ENCODE results near the gene CALN1.

Gene CALN1

GRCh38 chr7:72404743-72405142 is 7.4 kb downstream of the CALN1 start:
- no peak for DNase-seq (ENCODE audit: low read depth)
- no peak overlapping the region for H3K4me3 ChIP-seq (ENCODE audit: low read depth, low read length)
- TF ChIP-seq CTCF (IDR thresholded peaks at IDR 0.05; ENCODE audit: low read depth, low read length, missing control alignments), result no peak

- no peak for TF ChIP-seq CTCF (IDR thresholded peaks at IDR 0.05; ENCODE audit: low read depth, low read length, missing control alignments)
- no peak for DNase-seq (ENCODE audit: low read depth)
- H3K4me3 ChIP-seq (ENCODE audit: low read depth, low read length), result no peak overlapping the region
Measured at GRCh38 chr7:72403458-72404076, 8.6 kb downstream of the CALN1 start.

GRCh38 chr7:72394016-72394415 is 18.1 kb downstream of the CALN1 start:
- no peak overlapping the region for H3K4me3 ChIP-seq (ENCODE audit: low read depth, low read length)
- no peak for TF ChIP-seq CTCF (IDR thresholded peaks at IDR 0.05; ENCODE audit: low read depth, low read length, missing control alignments)
- no peak for DNase-seq (ENCODE audit: low read depth)

- DNase-seq (ENCODE audit: low read depth), result no peak
- no peak for TF ChIP-seq CTCF (IDR thresholded peaks at IDR 0.05; ENCODE audit: low read depth, low read length, missing control alignments)
- H3K4me3 ChIP-seq (ENCODE audit: low read depth, low read length), result no peak overlapping the region
Measured at GRCh38 chr7:72391821-72392377, 20.2 kb downstream of the CALN1 start.

GRCh38 chr7:72386118-72386517 is 26.0 kb downstream of the CALN1 start:
- no peak for TF ChIP-seq CTCF (IDR thresholded peaks at IDR 0.05; ENCODE audit: low read depth, low read length, missing control alignments)
- H3K4me3 ChIP-seq (ENCODE audit: low read depth, low read length), result no peak overlapping the region
- no peak for DNase-seq (ENCODE audit: low read depth)

- no peak for DNase-seq (ENCODE audit: low read depth)
- no peak overlapping the region for H3K4me3 ChIP-seq (ENCODE audit: low read depth, low read length)
- no peak for TF ChIP-seq CTCF (IDR thresholded peaks at IDR 0.05; ENCODE audit: low read depth, low read length, missing control alignments)
Measured at GRCh38 chr7:72362246-72362645, 49.9 kb downstream of the CALN1 start.

- H3K4me3 ChIP-seq (ENCODE audit: low read depth, low read length), result no peak overlapping the region
- DNase-seq (ENCODE audit: low read depth), result no peak
- no peak for TF ChIP-seq CTCF (IDR thresholded peaks at IDR 0.05; ENCODE audit: low read depth, low read length, missing control alignments)
Measured at GRCh38 chr7:72345208-72345727, 66.9 kb downstream of the CALN1 start.
